GM23248 (cell line): ENCODE measurements around the gene TMEM267.
"Not testable (repeated sequence)": the region's sequence is repeated elsewhere in the genome, so short reads cannot be mapped to it uniquely, and the experiment has no call there.

Source experiments
- EZH2 ChIP-seq: fragments of 200-600 bp; sonication (generic); IDR thresholded peaks from 2 replicates; pipeline ENCODE4 v1.6.1; 2018; ENCODE audit warnings: antibody characterized with exemption, mild to moderate bottlenecking; ENCODE audit not compliant: insufficient read depth, poor library complexity, severe bottlenecking
- EZH2phosphoT487 ChIP-seq: fragments of 200-600 bp; sonication (generic); IDR thresholded peaks from 2 replicates; pipeline ENCODE4 v1.6.1; 2018; ENCODE audit warnings: antibody characterized with exemption, moderate library complexity, mild to moderate bottlenecking, low read depth; ENCODE audit not compliant: insufficient read depth

DNA sequence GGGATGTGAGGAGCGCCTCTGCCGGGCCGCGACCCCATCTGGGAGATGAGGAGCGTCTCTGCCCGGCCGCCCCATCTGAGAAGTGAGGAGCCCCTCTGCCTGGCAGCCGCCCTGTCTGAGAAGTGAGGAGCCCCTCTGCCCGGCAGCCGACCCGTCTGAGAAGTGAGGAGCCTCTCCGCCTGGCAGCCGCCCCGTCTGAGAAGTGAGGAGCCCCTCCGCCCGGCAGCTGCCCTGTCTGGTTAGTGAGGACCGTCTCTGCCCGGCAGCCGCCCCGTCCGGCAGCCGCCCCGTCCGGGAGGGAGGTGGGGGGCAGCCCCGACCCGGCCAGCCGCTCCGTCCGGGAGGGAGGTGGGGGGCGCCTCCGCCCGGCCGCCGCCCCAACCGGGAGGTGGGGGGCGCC, 27.4 kb upstream of the TMEM267 start:
- not testable (repeated sequence) for TF ChIP-seq EZH2, EZH2phosphoT487
